T-helper 22 cell (primary cell): Measurements from ENCODE around the gene POLR1A.

ENCODE experiments used
- DNase-seq: peaks from one replicate; pipeline ENCODE4 v3.0.0-alpha.2; 2020; ENCODE audit warnings: low read depth

The POLR1A gene

DNA sequence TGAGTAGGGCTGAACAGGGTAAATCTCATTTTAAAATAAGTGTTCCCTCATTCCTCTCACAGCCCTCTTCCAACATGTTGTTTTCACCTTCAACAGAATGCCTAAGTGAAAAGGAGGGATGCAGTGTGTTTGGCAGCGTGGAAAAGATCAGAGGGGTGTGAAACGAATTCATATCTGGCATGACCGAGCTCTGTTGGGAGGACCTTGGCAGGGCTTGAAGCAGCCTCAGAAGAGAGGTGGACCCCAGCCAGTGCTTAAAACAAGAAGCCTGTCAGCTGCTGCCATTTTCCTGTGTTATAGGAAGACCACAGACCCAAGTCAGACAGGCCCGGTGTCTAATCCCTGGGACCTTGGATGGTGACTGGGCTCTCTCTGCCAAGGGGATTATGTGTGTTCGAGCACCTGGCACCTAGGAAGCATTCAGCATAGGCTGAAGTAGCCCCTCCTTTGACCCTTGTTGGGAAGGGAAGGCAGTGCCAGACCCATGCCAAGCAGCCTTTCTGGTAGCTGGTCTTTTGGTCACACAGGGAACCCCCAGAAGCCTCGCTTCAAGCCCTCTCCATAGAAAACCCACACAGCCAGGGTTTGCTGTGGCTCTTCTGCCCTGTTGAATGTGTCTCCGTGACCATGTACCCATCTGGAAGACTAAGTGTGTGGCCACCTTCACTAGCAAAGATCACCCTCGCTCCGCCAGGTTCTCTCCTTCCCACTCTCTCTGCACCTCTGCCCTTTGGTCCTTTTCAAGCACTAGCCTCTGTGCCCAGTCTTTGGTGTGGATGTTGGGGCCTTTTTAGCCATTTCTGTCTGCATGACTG, 129.4 kb downstream of the POLR1A start:
- DNase-seq = no peak

DNA sequence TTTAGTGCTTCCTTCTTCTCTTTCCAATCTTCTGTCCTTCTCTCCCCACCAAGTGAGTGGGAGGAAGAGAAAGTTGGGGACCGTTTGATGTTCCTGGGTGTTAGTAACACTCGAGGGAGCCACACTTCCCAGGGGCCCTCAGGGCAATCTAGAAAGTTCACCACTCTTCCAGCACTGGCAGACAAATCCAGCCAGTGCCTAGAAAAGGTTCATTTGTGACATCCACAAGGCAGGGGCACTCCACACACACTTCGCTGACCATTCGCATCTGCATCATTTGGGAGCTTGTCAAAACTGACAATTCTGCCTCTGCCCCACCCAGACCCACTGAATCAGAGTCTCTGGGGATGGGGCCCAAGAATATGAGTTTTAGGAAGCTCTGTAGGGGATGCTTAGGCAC, 130.1 kb downstream of the POLR1A start:
- DNase-seq = no peak

DNA sequence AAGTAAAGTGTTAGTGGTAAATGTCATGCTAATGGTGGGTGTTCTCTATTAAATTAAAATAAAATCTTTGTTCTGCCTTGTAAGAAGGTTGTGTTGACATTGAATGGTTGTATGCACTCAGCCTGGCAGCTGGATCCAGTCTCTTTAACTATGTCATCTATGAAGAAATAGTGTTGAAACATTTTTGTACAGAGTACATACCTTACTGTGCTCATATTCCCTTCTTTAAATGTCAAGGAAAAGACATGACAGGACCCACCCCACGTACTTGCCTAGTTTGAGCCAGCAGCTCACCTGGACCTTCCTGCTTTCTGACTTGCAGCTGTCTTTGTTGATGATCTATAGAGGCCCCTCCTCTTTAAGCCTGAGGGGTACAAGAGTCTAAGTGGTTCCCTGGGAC, 131.3 kb downstream of the POLR1A start:
- DNase-seq = no peak

DNA sequence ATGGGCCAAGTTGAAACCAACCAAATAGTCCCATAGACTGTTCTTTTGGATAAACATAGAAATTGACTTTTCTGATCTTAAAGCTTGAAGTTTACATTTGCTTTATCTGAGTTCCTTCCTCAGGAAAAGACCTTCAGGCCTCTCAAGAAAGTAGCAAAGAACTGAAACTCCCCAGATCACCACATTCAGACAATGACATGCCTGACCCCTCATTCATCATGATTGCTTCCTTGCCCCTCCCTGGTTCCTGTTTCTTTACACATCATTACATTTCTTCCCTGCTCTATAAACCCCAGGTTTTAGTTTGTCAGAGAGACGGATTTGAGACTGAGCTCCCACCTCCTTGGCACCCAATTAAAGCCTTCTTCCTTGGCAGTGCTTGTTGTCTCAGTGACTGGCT, 133.3 kb downstream of the POLR1A start:
- no peak for DNase-seq

DNA sequence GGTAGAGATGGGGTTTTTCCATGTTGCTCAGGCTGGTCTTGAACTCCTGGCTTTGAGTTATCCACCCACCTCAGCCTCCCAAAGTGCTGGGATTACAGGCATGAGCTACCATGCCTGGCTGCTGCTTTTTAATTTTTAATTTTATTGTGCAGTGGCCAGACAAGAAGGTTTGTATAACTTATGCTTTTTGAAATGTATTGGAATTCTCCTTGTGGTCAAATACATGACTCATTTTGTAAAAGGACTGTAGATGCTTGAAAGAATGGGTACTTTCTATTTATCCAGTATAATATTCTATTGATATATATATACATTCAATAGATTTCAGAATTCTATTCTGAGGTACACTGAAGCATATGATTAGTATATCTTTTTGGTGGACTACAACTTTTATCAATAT, 134.3 kb downstream of the POLR1A start:
- DNase-seq = no peak
